ENCODE results near the gene MYADML2. TPM values are rescaled to one million over a fixed set of nuclear protein-coding genes. Genes with fewer than 3 reads are reported as not detected.

Gene MYADML2
- total RNA-seq, 1 donor from 2014 or later: 3.7 TPM

GRCh38 chr17:81931189-81931556, 15.9 kb downstream of the MYADML2 start:
- ATAC-seq (no peak), DNase-seq (ENCODE audit: missing footprints) (no peak)
- intact Hi-C loops (cut with DNase I): no loop called here

GRCh38 chr17:81930142-81931125, 16.6 kb downstream of the MYADML2 start:
- ATAC-seq (no peak), DNase-seq (ENCODE audit: missing footprints) (peak; percentile 57)
- intact Hi-C loops (cut with DNase I): no loop called here

GRCh38 chr17:81929253-81930141, 17.5 kb downstream of the MYADML2 start:
- intact Hi-C loops (cut with DNase I): no loop called here
- ATAC-seq (no peak), DNase-seq (ENCODE audit: missing footprints) (peak; percentile 49)

- ATAC-seq (no peak), DNase-seq (ENCODE audit: missing footprints) (peak; percentile 63)
- intact Hi-C loops (cut with DNase I): no loop called here
These were observed 18.3 kb downstream of the MYADML2 start for GRCh38 chr17:81928544-81929252.

GRCh38 chr17:81927653-81928543, 19.1 kb downstream of the MYADML2 start, which contains the start of gene MAFG:
Gene MAFG, minus strand, starts transcription at chr17:81927735. Its CDS starts 4,550 bp downstream, at chr17:81923185.
- DNase-seq (ENCODE audit: missing footprints): peak; percentile 97
- intact Hi-C loops (cut with DNase I): no loop called here
- peak; percentile 63 for ATAC-seq

- intact Hi-C loops (cut with DNase I): no loop called here
- DNase-seq (ENCODE audit: missing footprints): no peak
- no peak for ATAC-seq
These were observed 19.8 kb downstream of the MYADML2 start for GRCh38 chr17:81927152-81927652.

- ATAC-seq (peak; percentile 66), DNase-seq (ENCODE audit: missing footprints) (peak; percentile 91)
- intact Hi-C loops (cut with DNase I): no loop called here
These were observed 20.4 kb downstream of the MYADML2 start for GRCh38 chr17:81926451-81927151.

GRCh38 chr17:81925860-81926450, 21.1 kb downstream of the MYADML2 start:
- intact Hi-C loops (cut with DNase I): no loop called here
- ATAC-seq (no peak), DNase-seq (ENCODE audit: missing footprints) (no peak)

GRCh38 chr17:81924557-81925532, 22.2 kb downstream of the MYADML2 start:
- no peak for DNase-seq (ENCODE audit: missing footprints)
- no peak for ATAC-seq
- intact Hi-C loops (cut with DNase I): no loop called here

- intact Hi-C loops (cut with DNase I): no loop called here
- DNase-seq (ENCODE audit: missing footprints): peak; percentile 93
- ATAC-seq: peak; percentile 27
These were observed 23.5 kb downstream of the MYADML2 start for GRCh38 chr17:81923302-81924260.

GRCh38 chr17:81922566-81923301, 24.3 kb downstream of the MYADML2 start:
- ATAC-seq (no peak), DNase-seq (ENCODE audit: missing footprints) (no peak)
- intact Hi-C loops (cut with DNase I): no loop called here

GRCh38 chr17:81921996-81922565, 25.0 kb downstream of the MYADML2 start:
- intact Hi-C loops (cut with DNase I): no loop called here
- ATAC-seq: no peak

GRCh38 chr17:81921537-81921862, 25.5 kb downstream of the MYADML2 start:
- ATAC-seq: no peak

More at GRCh38 chr17:81921996-81922565, 25.0 kb downstream of the MYADML2 start:
- no peak for DNase-seq (ENCODE audit: missing footprints)

More at GRCh38 chr17:81921537-81921862, 25.5 kb downstream of the MYADML2 start:
- no peak for DNase-seq (ENCODE audit: missing footprints)
- intact Hi-C loops (cut with DNase I): no loop called here
